Fibroblast of lung (primary cell): ENCODE results near the gene FIP1L1.

Source experiments
- CTCF ChIP-seq, 2 donors: IDR thresholded peaks in 1 of 2; conservative IDR thresholded peaks in 1 of 2; 1 replicate in 1 of 2; 2 replicates in 1 of 2; pipeline ENCODE4 v1.5.1; 2011 to 2012; ENCODE audit warnings: low read length in 2 of 2, control low read depth in 1 of 2, inconsistent platforms in 1 of 2, low read depth in 1 of 2, mild to moderate bottlenecking in 1 of 2
- EZH2 ChIP-seq: IDR thresholded peaks from 2 replicates; pipeline ENCODE4 v1.5.1; 2012; ENCODE audit warnings: low read length, control low read depth, mild to moderate bottlenecking; ENCODE audit errors: missing control alignments

DNA sequence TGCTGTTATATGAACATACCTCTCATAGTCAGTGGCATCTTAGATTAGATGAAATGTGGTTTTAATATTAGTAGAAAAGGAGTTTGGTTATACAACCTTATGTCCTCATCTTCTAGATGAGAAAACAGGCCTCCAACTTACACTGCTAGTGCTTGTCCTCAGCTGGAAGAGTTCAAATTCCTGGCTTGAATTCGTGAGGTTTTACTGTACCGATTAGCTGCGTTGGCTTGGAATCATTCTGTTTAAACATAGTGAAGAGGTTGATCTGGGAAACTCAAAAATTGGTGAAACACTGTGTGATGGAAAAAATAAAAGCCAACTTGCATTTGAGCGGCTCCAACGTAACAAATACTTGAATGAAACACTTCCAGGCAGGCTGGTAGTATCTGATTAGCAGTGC is 132.9 kb downstream of the FIP1L1 start:
- TF ChIP-seq EZH2 = no peak
- no peak for TF ChIP-seq CTCF (conservative IDR thresholded peaks at IDR 0.05 in 1 of 2, IDR thresholded peaks at IDR 0.05 in 1 of 2; ENCODE audit: low read depth in 1 of 2, low read length in 2 of 2)
